Mucosa of descending colon (tissue), 3 donors: ENCODE measurements around the gene GPR162. TPM values are rescaled to one million over a fixed set of nuclear protein-coding genes. Genes with fewer than 3 reads are reported as not detected.
A peak's percentile ranks its signal among the peaks of the same experiment; 100 is the strongest.

Experiments used
- ATAC-seq: fragments of 200-7000 bp; cut with Tn5 transposase; one replicate; pipeline ENCODE4 v1.9.1; 2020; ENCODE audit warnings: mild to moderate bottlenecking, moderate library complexity
- DNase-seq, 3 donors: peaks; one replicate each; pipeline ENCODE4 v3.0.0-alpha.2; 2020
- H3K36me3 ChIP-seq: fragments of 200-600 bp; one replicate; pipeline ENCODE4 v1.8.0; 2021; ENCODE audit warnings: low read depth, mild to moderate bottlenecking
- H3K4me1 ChIP-seq: fragments of 200-600 bp; one replicate; pipeline ENCODE4 v1.8.0; 2021; ENCODE audit warnings: low read depth, mild to moderate bottlenecking
- H3K4me3 ChIP-seq: fragments of 200-600 bp; one replicate; pipeline ENCODE4 v1.8.0; 2021; ENCODE audit warnings: mild to moderate bottlenecking
- H3K9me3 ChIP-seq: fragments of 200-600 bp; one replicate; pipeline ENCODE4 v1.8.0; 2021; ENCODE audit warnings: mild to moderate bottlenecking
- CTCF ChIP-seq: fragments of 200-600 bp; IDR thresholded peaks from one replicate; pipeline ENCODE4 v1.8.0; 2022; ENCODE audit warnings: antibody characterized with exemption, mild to moderate bottlenecking
- intact Hi-C, 2 donors: fragments of 100-400 bp; cut with DNase I in 1 of 2; cut with micrococcal nuclease in 1 of 2; formaldehyde crosslinking; loops; one replicate each; pipeline versions ENCODE4 v1.11.0 to v1.11.1; 2022; cut with DNase I, micrococcal nuclease
- total RNA-seq, 3 donors: library from RNA; stranded (reverse); fragmentation: NEBNext Ultra II Directional in 2 of 3; extraction: Animal tissue kit (Norgen Biotek cat#: 25700) in 2 of 3; gene quantifications; one replicate each; pipeline versions ENCODE4 v1.2.1 to v1.2.4, GENCODE V29; 2021 to 2023
- donor health status: DM: no; HTN: no; CAD: no; lungs with moderate emphysema.
- donor health status: DM: no; HTN: no; CAD: no.
- donor health status: DM: no; HTN: yes; CAD: no.

Gene GPR162
- total RNA-seq, 3 donors from 2014 or later: 1.7 to 18.6 (median 3.1) TPM

- intact Hi-C loops: loop anchor here in 1 of 2 donors (10.0 kb wide), 1 partner anchor 85 kb away; no protein-coding TSS in a partner anchor
- TF ChIP-seq CTCF: no peak
- DNase-seq (no peak), ATAC-seq (no peak)
- H3K4me3 ChIP-seq: no peak overlapping the region
- no peaks in the 10 kb centered on the region for H3K36me3 ChIP-seq
- H3K4me1 ChIP-seq: no peaks in the 10 kb centered on the region
- no peaks in the 10 kb centered on the region for H3K9me3 ChIP-seq
These were observed 1.5 kb upstream of the GPR162 start for GRCh38 chr12:6820166-6820565.

GRCh38 chr12:6822426-6823135 lies 960 bp downstream of the GPR162 start:
- Histone ChIP-seq H3K4me1 (peaks cover 6% of the 10 kb centered on the region), H3K4me3 (no peak overlapping the region), H3K36me3 (no peaks in the 10 kb centered on the region), H3K9me3 (no peaks in the 10 kb centered on the region)
- TF ChIP-seq CTCF: no peak
- DNase-seq (no peak), ATAC-seq (no peak)
- intact Hi-C loops: loop anchor here in 1 of 2 donors (10.0 kb wide), 1 partner anchor 88 kb away; no protein-coding TSS in a partner anchor

GRCh38 chr12:6823182-6824084 lies 1.8 kb downstream of the GPR162 start:
- TF ChIP-seq CTCF: no peak
- intact Hi-C loops: loop anchor here in 1 of 2 donors (10.0 kb wide), 1 partner anchor 89 kb away; no protein-coding TSS in a partner anchor
- H3K4me1 ChIP-seq: peaks cover 6% of the 10 kb centered on the region
- H3K9me3 ChIP-seq: no peaks in the 10 kb centered on the region
- no peak for ATAC-seq
- H3K4me3 ChIP-seq: no peak overlapping the region
- peak in 1 of 3 donors; percentile 20 for DNase-seq
- no peaks in the 10 kb centered on the region for H3K36me3 ChIP-seq

- no peak for ATAC-seq
- peak in 1 of 3 donors; percentile 31 for DNase-seq
- TF ChIP-seq CTCF: no peak
These were observed 2.6 kb downstream of the GPR162 start for GRCh38 chr12:6824085-6824775.

GRCh38 chr12:6824901-6825381 lies 3.3 kb downstream of the GPR162 start:
- intact Hi-C loops: loop anchor here (5.0 to 10.0 kb wide), 2 partner anchors 73 to 90 kb away; partner anchors contain the start of gene MLF2 (in 1 of the 2)
- peaks cover 6% of the 10 kb centered on the region for H3K4me1 ChIP-seq
- H3K4me3 ChIP-seq: no peak overlapping the region

More at GRCh38 chr12:6824085-6824775, 2.6 kb downstream of the GPR162 start:
- Histone ChIP-seq H3K4me1 (peaks cover 6% of the 10 kb centered on the region), H3K9me3 (no peaks in the 10 kb centered on the region), H3K36me3 (no peaks in the 10 kb centered on the region), H3K4me3 (no peak overlapping the region)
- intact Hi-C loops: loop anchor here in 1 of 2 donors (10.0 kb wide), 1 partner anchor 89 kb away; no protein-coding TSS in a partner anchor

More at GRCh38 chr12:6824901-6825381, 3.3 kb downstream of the GPR162 start:
- no peak for TF ChIP-seq CTCF
- H3K36me3 ChIP-seq: no peaks in the 10 kb centered on the region
- no peaks in the 10 kb centered on the region for H3K9me3 ChIP-seq
- DNase-seq: peak in 1 of 3 donors; percentile 16
- ATAC-seq: no peak
